Hepatocyte (in vitro differentiated cells): ENCODE data around the gene SPTLC1.

Experiments used
- EZH2 ChIP-seq: fragments of 200-600 bp; sonication (generic); IDR thresholded peaks from 2 replicates; pipeline ENCODE4 v1.6.1; 2016; ENCODE audit warnings: antibody characterized with exemption, mild to moderate bottlenecking, borderline replicate concordance
- EZH2phosphoT487 ChIP-seq: fragments of 200-600 bp; sonication (generic); IDR thresholded peaks from one replicate; pipeline ENCODE4 v1.6.1; 2018; ENCODE audit warnings: antibody characterized with exemption, mild to moderate bottlenecking, low read depth, moderate library complexity; ENCODE audit not compliant: unreplicated experiment, severe bottlenecking
- TF ChIP-seq, protein P1 (sequence below): fragments of 200-600 bp; sonication (generic); IDR thresholded peaks from 2 replicates; pipeline ENCODE4 v1.5.1; 2016; ENCODE audit warnings: antibody characterized with exemption, mild to moderate bottlenecking; ENCODE audit not compliant: poor library complexity

- TF ChIP-seq EZH2 (no peak), EZH2phosphoT487 (no peak)
- TF ChIP-seq, protein P1, sequence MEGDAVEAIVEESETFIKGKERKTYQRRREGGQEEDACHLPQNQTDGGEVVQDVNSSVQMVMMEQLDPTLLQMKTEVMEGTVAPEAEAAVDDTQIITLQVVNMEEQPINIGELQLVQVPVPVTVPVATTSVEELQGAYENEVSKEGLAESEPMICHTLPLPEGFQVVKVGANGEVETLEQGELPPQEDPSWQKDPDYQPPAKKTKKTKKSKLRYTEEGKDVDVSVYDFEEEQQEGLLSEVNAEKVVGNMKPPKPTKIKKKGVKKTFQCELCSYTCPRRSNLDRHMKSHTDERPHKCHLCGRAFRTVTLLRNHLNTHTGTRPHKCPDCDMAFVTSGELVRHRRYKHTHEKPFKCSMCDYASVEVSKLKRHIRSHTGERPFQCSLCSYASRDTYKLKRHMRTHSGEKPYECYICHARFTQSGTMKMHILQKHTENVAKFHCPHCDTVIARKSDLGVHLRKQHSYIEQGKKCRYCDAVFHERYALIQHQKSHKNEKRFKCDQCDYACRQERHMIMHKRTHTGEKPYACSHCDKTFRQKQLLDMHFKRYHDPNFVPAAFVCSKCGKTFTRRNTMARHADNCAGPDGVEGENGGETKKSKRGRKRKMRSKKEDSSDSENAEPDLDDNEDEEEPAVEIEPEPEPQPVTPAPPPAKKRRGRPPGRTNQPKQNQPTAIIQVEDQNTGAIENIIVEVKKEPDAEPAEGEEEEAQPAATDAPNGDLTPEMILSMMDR, result no peak
Measured at GRCh38 chr9:92071634-92072033, 43.6 kb downstream of the SPTLC1 start.
